Brain microvascular endothelial cell (primary cell): ENCODE measurements around the gene CCDC60.
"Not testable (repeated sequence)": the region's sequence is repeated elsewhere in the genome, so short reads cannot be mapped to it uniquely, and the experiment has no call there.

ENCODE experiments used
- DNase-seq: peaks from one replicate; pipeline ENCODE4 v3.0.0-alpha.2; 2020
- H3K27ac ChIP-seq: fragments of 250-450 bp; sonication (Bioruptor Pico); 2 replicates; pipeline ENCODE4 v1.5.1; 2020; ENCODE audit warnings: mild to moderate bottlenecking, moderate library complexity
- H3K27me3 ChIP-seq: fragments of 250-450 bp; sonication (Bioruptor Pico); replicated peaks from 2 replicates; pipeline ENCODE4 v1.5.1; 2020; ENCODE audit warnings: mild to moderate bottlenecking
- H3K36me3 ChIP-seq: fragments of 250-450 bp; sonication (Bioruptor Pico); replicated peaks from 2 replicates; pipeline ENCODE4 v1.5.1; 2020; ENCODE audit warnings: mild to moderate bottlenecking
- H3K4me3 ChIP-seq: 2 replicates; pipeline ENCODE4 v1.5.1; 2011; ENCODE audit warnings: low read depth, mild to moderate bottlenecking, control low read depth, low read length, moderate library complexity
- in situ Hi-C: cut with HindIII; loops from 2 replicates; pipeline ENCODE4 v1.10.0; 2017; ENCODE audit warnings: low sequenced_read_pairs, low pct_ligation_motif_present
- TF ChIP-seq, protein P1 (sequence below): IDR thresholded peaks from 2 replicates; pipeline ENCODE4 v1.5.1; 2011; ENCODE audit warnings: low read depth, mild to moderate bottlenecking, moderate library complexity, low read length, control low read depth, inconsistent platforms; ENCODE audit errors: missing control alignments

CCDC60 gene

GRCh38 chr12:119340578-119340977 lies 6.0 kb downstream of the CCDC60 start:
- TF ChIP-seq, protein P1, sequence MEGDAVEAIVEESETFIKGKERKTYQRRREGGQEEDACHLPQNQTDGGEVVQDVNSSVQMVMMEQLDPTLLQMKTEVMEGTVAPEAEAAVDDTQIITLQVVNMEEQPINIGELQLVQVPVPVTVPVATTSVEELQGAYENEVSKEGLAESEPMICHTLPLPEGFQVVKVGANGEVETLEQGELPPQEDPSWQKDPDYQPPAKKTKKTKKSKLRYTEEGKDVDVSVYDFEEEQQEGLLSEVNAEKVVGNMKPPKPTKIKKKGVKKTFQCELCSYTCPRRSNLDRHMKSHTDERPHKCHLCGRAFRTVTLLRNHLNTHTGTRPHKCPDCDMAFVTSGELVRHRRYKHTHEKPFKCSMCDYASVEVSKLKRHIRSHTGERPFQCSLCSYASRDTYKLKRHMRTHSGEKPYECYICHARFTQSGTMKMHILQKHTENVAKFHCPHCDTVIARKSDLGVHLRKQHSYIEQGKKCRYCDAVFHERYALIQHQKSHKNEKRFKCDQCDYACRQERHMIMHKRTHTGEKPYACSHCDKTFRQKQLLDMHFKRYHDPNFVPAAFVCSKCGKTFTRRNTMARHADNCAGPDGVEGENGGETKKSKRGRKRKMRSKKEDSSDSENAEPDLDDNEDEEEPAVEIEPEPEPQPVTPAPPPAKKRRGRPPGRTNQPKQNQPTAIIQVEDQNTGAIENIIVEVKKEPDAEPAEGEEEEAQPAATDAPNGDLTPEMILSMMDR = no peak
- no peak overlapping the region for H3K4me3 ChIP-seq
- DNase-seq = no peak
- H3K27me3 ChIP-seq = no peaks in the 10 kb centered on the region
- in situ Hi-C loops = no loop called here
- H3K27ac ChIP-seq = no peak overlapping the region
- H3K36me3 ChIP-seq = no peaks in the 10 kb centered on the region

DNA sequence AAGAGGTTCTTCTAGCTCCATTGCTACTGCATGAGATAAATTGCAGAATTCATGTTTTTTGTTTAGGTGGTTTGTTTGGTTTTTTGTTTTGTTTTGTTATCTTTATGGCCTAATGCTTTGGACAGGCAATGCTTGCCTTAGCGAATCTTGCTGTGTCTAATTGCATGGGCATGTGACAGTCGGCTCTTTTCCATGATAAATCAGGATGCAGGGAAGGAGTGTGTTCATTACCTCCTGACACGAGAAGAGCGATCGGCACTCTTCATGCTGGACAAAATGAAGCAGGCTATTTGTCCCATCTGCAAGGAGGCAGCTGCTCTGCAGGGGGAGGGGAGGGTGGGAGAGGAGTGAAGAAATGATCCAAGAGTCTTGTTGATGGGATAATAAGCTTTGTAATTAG lies 6.5 kb downstream of the CCDC60 start:
- in situ Hi-C loops = no loop called here
- Histone ChIP-seq H3K27ac (no peak overlapping the region), H3K4me3 (no peak overlapping the region), H3K27me3 (no peaks in the 10 kb centered on the region), H3K36me3 (no peaks in the 10 kb centered on the region)
- no peak for DNase-seq
- TF ChIP-seq, protein P1 = no peak

- no peak for DNase-seq
- TF ChIP-seq, protein P1 = no peak
- no peaks in the 10 kb centered on the region for H3K27me3 ChIP-seq
- in situ Hi-C loops = no loop called here
- H3K4me3 ChIP-seq = no peak overlapping the region
- no peak overlapping the region for H3K27ac ChIP-seq
- H3K36me3 ChIP-seq = no peaks in the 10 kb centered on the region
Observed at GRCh38 chr12:119341988-119342387, 7.5 kb downstream of the CCDC60 start.

GRCh38 chr12:119343130-119343529 lies 8.6 kb downstream of the CCDC60 start:
- Histone ChIP-seq H3K27ac (no peak overlapping the region), H3K36me3 (no peaks in the 10 kb centered on the region), H3K27me3 (no peaks in the 10 kb centered on the region), H3K4me3 (no peak overlapping the region)
- TF ChIP-seq, protein P1 = no peak
- in situ Hi-C loops = no loop called here
- DNase-seq = no peak

DNA sequence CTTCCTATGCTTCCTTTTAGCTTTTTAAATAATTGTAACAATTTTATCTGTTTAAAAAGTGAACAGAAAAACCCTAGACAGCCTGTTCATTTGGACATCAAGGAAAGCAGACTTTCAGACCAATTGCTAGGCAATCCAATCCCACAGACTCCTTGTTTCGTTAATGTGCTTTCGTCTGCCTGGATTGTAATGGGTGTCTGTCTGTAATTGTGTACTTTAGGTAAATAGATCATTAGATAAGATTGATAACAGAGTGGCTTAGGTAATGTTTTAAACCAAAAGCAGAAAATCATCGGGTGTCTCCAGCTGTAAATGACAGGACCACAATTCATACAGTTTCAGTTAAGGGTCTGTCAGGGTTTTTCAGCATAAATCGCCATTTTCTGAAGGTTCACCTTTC lies 19.6 kb downstream of the CCDC60 start:
- TF ChIP-seq, protein P1 = no peak
- no peak overlapping the region for H3K4me3 ChIP-seq
- no peaks in the 10 kb centered on the region for H3K27me3 ChIP-seq
- in situ Hi-C loops = no loop called here
- no peaks in the 10 kb centered on the region for H3K36me3 ChIP-seq
- no peak for DNase-seq
- H3K27ac ChIP-seq = no peak overlapping the region

DNA sequence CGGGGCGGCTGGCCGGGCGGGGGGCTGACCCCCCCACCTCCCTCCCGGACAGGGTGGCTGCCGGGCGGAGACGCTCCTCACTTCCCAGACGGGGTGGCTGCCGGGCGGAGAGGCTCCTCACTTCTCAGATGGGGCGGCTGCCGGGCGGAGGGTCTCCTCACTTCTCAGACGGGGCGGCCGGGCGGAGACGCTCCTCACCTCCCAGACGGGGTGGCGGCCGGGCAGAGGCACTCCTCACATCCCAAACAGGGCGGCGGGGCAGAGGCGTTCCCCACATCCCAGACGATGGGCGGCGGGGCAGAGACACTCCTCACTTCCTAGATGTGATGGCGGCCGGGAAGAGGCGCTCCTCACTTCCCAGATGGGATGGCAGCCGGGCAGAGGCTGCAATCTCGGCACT lies 25.8 kb downstream of the CCDC60 start:
- H3K27me3 ChIP-seq, H3K36me3 ChIP-seq, in situ Hi-C loops, DNase-seq, H3K27ac ChIP-seq, H3K4me3 ChIP-seq: not testable (repeated sequence)
